ENCODE measurements around the gene INTS2.

- TF ChIP-seq CTCF (IDR thresholded peaks at IDR 0.05): no peak
- TF ChIP-seq POLR2A (IDR thresholded peaks at IDR 0.05): no peak
Measured at GRCh38 chr17:61878520-61878919, 49.3 kb downstream of the INTS2 start.

All from right lobe of liver (tissue), 4 donors.